SKM-1 treated with dmso at 0.1 percent for 144 hours (cell line): ENCODE results near the gene UPF1.

ENCODE experiments used
- DNase-seq: peaks from one replicate; lab custom pipeline; 2025; ENCODE audit not compliant: unreplicated experiment; lab: John Stamatoyannopoulos, UW

UPF1 gene

GRCh38 chr19:18855647-18856384 is 24.1 kb downstream of the UPF1 start:
- no peak for DNase-seq

DNA sequence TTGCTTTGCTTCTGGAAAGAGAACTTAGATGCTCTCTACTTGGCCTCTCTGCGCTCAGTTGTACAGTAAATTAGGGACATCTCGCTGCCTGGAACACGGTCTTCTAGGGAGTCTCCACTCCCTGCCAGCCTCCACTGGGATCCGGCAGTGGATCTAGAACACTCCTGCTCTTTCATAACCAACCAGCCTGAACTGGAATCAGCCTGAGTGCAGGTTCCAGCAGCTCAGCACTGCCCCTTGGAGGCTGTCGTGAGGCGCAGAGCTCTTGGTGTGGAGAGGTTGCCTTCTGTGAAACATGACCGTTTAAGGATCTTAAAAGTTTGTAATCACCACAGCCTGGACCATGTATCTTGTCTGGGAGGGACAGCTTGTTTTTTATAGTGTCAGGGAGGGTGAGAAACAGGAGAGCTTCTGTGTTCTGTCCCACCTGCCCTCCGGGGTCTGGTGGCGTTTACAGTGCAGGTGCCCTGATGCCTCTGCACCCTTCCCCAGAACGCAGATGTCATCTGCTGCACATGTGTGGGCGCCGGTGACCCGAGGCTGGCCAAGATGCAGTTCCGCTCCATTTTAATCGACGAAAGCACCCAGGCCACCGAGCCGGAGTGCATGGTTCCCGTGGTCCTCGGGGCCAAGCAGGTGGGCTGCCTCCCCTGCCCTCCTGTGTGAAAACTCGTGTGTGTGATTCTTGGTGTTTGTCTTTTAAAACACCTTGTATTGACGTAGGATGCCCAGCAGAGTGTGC is 24.8 kb downstream of the UPF1 start:
- DNase-seq, result no peak

- DNase-seq, result no peak
Observed at GRCh38 chr19:18857223-18857622, 25.5 kb downstream of the UPF1 start.

GRCh38 chr19:18858906-18859646 is 27.3 kb downstream of the UPF1 start:
- no peak for DNase-seq

DNA sequence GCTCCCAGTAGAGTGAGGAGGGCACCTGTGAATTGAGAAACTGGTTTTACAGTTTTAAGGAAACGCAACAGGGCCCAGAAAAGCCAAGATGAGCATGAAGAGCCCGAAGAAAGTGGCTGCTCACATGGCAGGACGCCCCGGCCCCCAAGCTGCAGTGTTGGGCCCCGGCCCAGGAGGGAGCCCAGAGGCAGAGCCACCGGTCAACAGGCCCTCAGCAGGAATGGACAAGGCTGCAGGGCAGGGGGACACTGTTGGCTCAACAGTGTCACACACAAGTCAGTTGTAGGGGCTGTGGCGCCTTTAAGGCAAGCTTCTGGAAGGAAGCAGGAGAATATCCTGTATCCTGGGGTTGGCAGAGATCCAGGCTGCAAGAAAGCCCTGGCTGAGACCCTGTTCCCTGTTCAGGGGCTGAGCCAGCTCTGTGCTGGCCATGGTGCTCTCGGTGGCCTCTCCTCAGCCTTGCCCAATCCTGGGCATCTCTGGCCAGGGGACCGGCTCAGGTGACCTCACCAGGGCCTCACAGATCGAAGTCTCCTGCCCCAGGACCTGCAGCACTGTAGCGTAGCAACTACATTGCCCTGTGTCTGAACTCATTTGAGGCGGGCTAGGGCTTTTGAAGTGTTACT is 28.0 kb downstream of the UPF1 start:
- DNase-seq, result no peak

- no peak for DNase-seq
Observed at GRCh38 chr19:18860302-18860700, 28.5 kb downstream of the UPF1 start.

GRCh38 chr19:18860725-18861124 is 29.0 kb downstream of the UPF1 start:
- no peak for DNase-seq

DNA sequence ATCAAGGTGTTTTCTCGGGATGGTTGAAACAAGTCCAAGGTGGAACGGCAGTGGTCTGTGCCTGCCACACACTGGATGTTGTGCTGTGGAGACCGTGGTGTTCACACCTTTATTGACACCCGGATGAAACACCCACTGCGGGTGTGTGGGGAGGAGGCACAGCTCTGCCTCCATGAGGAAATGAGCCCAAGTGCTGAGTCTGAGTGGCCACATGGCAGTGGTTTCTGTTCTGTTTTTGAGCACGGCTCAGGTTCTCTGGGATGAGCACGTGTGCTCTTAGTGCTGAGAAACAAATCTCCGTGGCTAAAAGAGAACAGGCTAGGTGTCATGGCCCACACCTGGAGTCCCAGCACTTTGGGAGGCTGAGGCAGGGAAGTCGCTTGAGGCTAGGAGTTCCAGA is 29.5 kb downstream of the UPF1 start:
- no peak for DNase-seq

GRCh38 chr19:18861917-18862316 is 30.2 kb downstream of the UPF1 start:
- no peak for DNase-seq

- no peak for DNase-seq
Observed at GRCh38 chr19:18862976-18863842, 31.4 kb downstream of the UPF1 start.

DNA sequence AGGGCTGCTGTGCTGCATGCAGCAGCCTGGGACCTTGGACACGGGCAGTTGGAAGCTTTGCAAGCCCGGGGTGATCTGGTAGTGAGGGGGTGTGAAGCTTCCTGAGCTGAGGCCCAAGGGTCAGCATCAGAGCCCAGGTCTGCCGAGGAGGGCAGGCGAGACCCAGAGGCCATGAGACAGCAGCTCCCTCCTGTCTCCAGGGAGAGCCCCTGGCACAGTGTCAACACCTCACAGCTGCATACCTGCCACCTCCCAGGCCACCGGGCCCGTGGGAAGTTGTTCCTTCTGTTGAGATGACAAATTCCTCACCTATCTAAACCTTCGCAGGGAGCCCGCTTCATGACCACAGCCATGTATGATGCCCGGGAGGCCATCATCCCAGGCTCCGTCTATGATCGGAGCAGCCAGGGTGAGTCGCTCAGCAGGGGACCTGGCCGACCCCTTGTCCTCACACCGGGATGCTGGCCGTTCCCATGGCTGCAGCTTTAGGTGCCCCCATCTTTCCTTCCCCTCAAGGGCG is 32.1 kb downstream of the UPF1 start:
- DNase-seq, result no peak

- DNase-seq, result no peak
Observed at GRCh38 chr19:18865106-18865972, 33.6 kb downstream of the UPF1 start.

GRCh38 chr19:18865973-18866799 is 34.4 kb downstream of the UPF1 start:
- DNase-seq, result peak; percentile 68

- DNase-seq, result no peak
Observed at GRCh38 chr19:18866800-18867123, 35.0 kb downstream of the UPF1 start.

GRCh38 chr19:18867199-18867598 is 35.4 kb downstream of the UPF1 start:
- DNase-seq, result no peak

DNA sequence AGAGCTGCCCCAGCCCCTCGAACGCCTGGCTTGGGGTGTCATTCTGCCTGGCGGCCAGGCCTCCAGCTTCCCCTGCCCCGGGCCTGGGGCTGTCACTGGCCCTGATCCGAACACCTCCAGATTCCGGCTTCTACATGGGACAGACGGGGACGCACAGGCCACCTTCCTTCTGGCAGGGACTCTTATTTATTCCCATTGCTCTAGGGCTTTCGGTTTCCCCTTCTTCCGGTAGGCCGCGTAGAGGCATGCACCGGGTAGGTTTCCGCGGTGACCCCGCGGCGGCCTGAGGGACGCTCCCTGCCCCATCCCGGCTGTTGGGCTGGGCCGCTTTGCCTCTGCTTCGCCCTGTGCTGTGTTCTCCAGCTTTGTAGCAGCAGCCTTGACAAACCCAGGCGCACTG is 36.0 kb downstream of the UPF1 start:
- no peak for DNase-seq

GRCh38 chr19:18868380-18869022 is 36.7 kb downstream of the UPF1 start:
- no peak for DNase-seq

DNA sequence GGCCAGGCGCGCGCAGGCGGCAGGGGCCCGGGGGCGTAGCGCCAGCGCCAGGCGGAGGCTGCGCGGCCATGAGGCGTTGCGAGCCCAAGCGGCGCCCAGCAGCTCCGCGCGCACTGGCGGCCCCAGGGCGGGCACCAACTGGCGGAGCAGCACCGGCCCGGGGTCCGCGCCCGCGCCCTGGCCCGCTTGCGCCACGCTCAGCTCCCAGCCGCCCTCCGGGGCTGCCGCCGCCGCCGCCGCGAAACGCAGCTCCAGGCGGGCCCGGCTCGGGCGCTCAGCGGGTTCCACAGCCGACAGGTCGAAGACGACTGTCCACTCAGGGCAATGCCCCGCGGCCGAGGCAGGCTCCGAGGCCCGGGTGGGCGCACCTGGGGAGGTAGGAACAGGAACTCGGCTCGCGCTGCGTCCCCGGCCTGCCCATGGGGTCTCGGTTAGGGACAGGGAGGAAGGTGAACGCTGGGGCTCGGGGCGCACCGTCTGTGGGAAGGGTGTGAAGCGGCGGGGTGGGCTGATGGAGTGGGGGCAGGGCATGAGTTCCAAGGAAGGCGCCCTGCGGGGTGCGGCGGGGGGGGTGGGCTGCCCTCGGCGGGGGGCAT is 37.4 kb downstream of the UPF1 start:
- no peak for DNase-seq
